OCI-LY3 (cell line): ENCODE measurements around the gene BCL11A.
A peak's percentile ranks its signal among the peaks of the same experiment; 100 is the strongest.

ENCODE experiments used
- H2AFZ ChIP-seq: fragments of 200-600, 300-600 bp; shearing (Covaris generic); 2 replicates; pipeline ENCODE4 v1.6.0; 2014; ENCODE audit warnings: antibody characterized with exemption, low read depth, low read length
- H3K27ac ChIP-seq: fragments of 200-600, 300-600 bp; sonication (generic); 2 replicates; pipeline ENCODE4 v1.5.1; 2014; ENCODE audit warnings: mild to moderate bottlenecking, low read length, moderate library complexity, mixed read lengths
- H3K27me3 ChIP-seq: fragments of 200-600, 300-600 bp; sonication (generic); 2 replicates; pipeline ENCODE4 v1.6.1; 2014; ENCODE audit warnings: low read depth, low read length, mixed read lengths
- H3K36me3 ChIP-seq: fragments of 200-600, 300-600 bp; sonication (generic); replicated peaks from 2 replicates; pipeline ENCODE3; 2014; ENCODE audit warnings: low read depth, low read length, mixed read lengths
- H3K4me1 ChIP-seq: fragments of 300-600, 200-600 bp; sonication (generic); 2 replicates; pipeline ENCODE4 v1.6.1; 2014; ENCODE audit warnings: low read length, mixed read lengths
- H3K4me2 ChIP-seq: fragments of 200-600, 300-600 bp; sonication (generic); 2 replicates; pipeline ENCODE4 v1.6.1; 2014; ENCODE audit warnings: low read length, mixed read lengths
- H3K4me3 ChIP-seq: fragments of 300-600, 200-600 bp; sonication (generic); 2 replicates; pipeline ENCODE4 v1.5.1; 2014; ENCODE audit warnings: antibody characterized with exemption, mild to moderate bottlenecking, low read length, moderate library complexity
- H3K79me2 ChIP-seq: fragments of 300-600, 200-600 bp; shearing (Covaris generic); 2 replicates; pipeline ENCODE4 v1.6.1; 2014; ENCODE audit warnings: mild to moderate bottlenecking, low read length, mixed read lengths
- H3K9ac ChIP-seq: fragments of 300-600, 200-600 bp; shearing (Covaris generic); 2 replicates; pipeline ENCODE4 v1.6.0; 2014; ENCODE audit warnings: mild to moderate bottlenecking, low read length, moderate library complexity
- H3K9me3 ChIP-seq: fragments of 200-600, 300-600 bp; shearing (Covaris generic); 2 replicates; pipeline ENCODE4 v1.6.1; 2014; ENCODE audit warnings: low read length, mixed read lengths; ENCODE audit not compliant: insufficient read depth
- H4K20me1 ChIP-seq: fragments of 200-600, 300-600 bp; sonication (generic); 2 replicates; pipeline ENCODE4 v1.6.1; 2016; ENCODE audit warnings: low read length, mixed read lengths; ENCODE audit not compliant: insufficient read depth
- CTCF ChIP-seq: fragments of 200-600, 300-600 bp; sonication (generic); IDR thresholded peaks from 2 replicates; pipeline ENCODE4 v1.5.1; 2014; ENCODE audit warnings: antibody characterized with exemption, low read length, low read depth
- EZH2phosphoT487 ChIP-seq: fragments of 200-600 bp; shearing (Covaris generic); IDR thresholded peaks from 2 replicates; pipeline ENCODE4 v1.6.1; 2018; ENCODE audit warnings: antibody characterized with exemption, mixed run types, low read depth

BCL11A gene

GRCh38 chr2:60505240-60505879 lies 48.1 kb downstream of the BCL11A start:
- Histone ChIP-seq H3K9me3 (no peaks in the 10 kb centered on the region), H3K4me1 (peaks cover 91% of the 10 kb centered on the region), H3K27ac (peak overlapping the region; percentile 16), H3K4me3 (no peak overlapping the region), H3K4me2 (peak overlapping the region; percentile 9), H4K20me1 (peaks cover 94% of the 10 kb centered on the region), H3K27me3 (no peaks in the 10 kb centered on the region), H3K36me3 (peaks cover 70% of the 10 kb centered on the region), H3K79me2 (peaks cover 98% of the 10 kb centered on the region), H3K9ac (no peak overlapping the region), H2AFZ (no peak overlapping the region)
- TF ChIP-seq EZH2phosphoT487 (no peak), CTCF (no peak)

GRCh38 chr2:60504049-60504448 lies 49.4 kb downstream of the BCL11A start:
- H3K79me2 ChIP-seq = peaks cover 98% of the 10 kb centered on the region
- H3K27ac ChIP-seq = peak overlapping the region; percentile 17; the same call in 1 of the 2 replicates
- H3K4me3 ChIP-seq = no peak overlapping the region
- H3K9me3 ChIP-seq = no peaks in the 10 kb centered on the region
- H3K4me1 ChIP-seq = peaks cover 94% of the 10 kb centered on the region
- H3K27me3 ChIP-seq = no peaks in the 10 kb centered on the region
- H2AFZ ChIP-seq = no peak overlapping the region
- TF ChIP-seq CTCF (peak; percentile 46), EZH2phosphoT487 (no peak)
- H3K4me2 ChIP-seq = no peak overlapping the region
- peaks cover 60% of the 10 kb centered on the region for H3K36me3 ChIP-seq
- peaks cover 94% of the 10 kb centered on the region for H4K20me1 ChIP-seq
- no peak overlapping the region for H3K9ac ChIP-seq

- no peaks in the 10 kb centered on the region for H3K27me3 ChIP-seq
- H3K4me1 ChIP-seq = peaks cover 95% of the 10 kb centered on the region
- no peaks in the 10 kb centered on the region for H3K9me3 ChIP-seq
- peaks cover 99% of the 10 kb centered on the region for H3K79me2 ChIP-seq
- peaks cover 58% of the 10 kb centered on the region for H3K36me3 ChIP-seq
- peaks cover 92% of the 10 kb centered on the region for H4K20me1 ChIP-seq
- 0 out of 2 replicates have a peak overlapping the region, but pooled peaks have one; percentile 15 for H3K27ac ChIP-seq
- H3K4me3 ChIP-seq = no peak overlapping the region
- H3K4me2 ChIP-seq = no peak overlapping the region
- no peak for TF ChIP-seq CTCF
- H3K9ac ChIP-seq = no peak overlapping the region
- H2AFZ ChIP-seq = no peak overlapping the region
Observed at GRCh38 chr2:60502144-60502543, 51.3 kb downstream of the BCL11A start.

GRCh38 chr2:60500861-60501260 lies 52.6 kb downstream of the BCL11A start:
- Histone ChIP-seq H3K4me1 (peaks cover 91% of the 10 kb centered on the region), H3K9me3 (no peaks in the 10 kb centered on the region), H3K9ac (peak overlapping the region; percentile 53; the same call in 1 of the 2 replicates), H3K36me3 (peaks cover 63% of the 10 kb centered on the region), H3K4me3 (no peak overlapping the region), H4K20me1 (peaks cover 93% of the 10 kb centered on the region), H2AFZ (no peak overlapping the region), H3K27ac (peak overlapping the region; percentile 84), H3K4me2 (peak overlapping the region; percentile 61; the same call in 1 of the 2 replicates), H3K79me2 (peaks cover 100% of the 10 kb centered on the region), H3K27me3 (no peaks in the 10 kb centered on the region)
- TF ChIP-seq CTCF = no peak
- no peak for TF ChIP-seq EZH2phosphoT487
